GM20431 (cell line): ENCODE results near the gene ALDH3B2.
"Not testable (repeated sequence)": the region's sequence is repeated elsewhere in the genome, so short reads cannot be mapped to it uniquely, and the experiment has no call there.

Source experiments
- in situ Hi-C: fragments of 300-500 bp; cut with MseI, MboI; formaldehyde crosslinking; loops from one replicate; pipeline ENCODE4 v1.15.0; 2020; ENCODE audit warnings: low sequenced_read_pairs; ENCODE audit not compliant: unreplicated experiment

ALDH3B2 gene

GRCh38 chr11:67674442-67674871 lies at the start of gene ALDH3B2:
Gene ALDH3B2, minus strand, starts transcription at chr11:67674623. Its CDS starts 7,688 bp downstream, at chr11:67666935.
- in situ Hi-C loops: no loop called here

- in situ Hi-C loops: not testable (repeated sequence)
Observed at GRCh38 chr11:67723036-67723435, 48.6 kb upstream of the ALDH3B2 start.

GRCh38 chr11:67716226-67716625 lies 41.8 kb upstream of the ALDH3B2 start:
- in situ Hi-C loops: not testable (repeated sequence)

GRCh38 chr11:67715801-67716200 lies 41.4 kb upstream of the ALDH3B2 start:
- in situ Hi-C loops: not testable (repeated sequence)

- in situ Hi-C loops: not testable (repeated sequence)
Observed at GRCh38 chr11:67713892-67714509, 39.6 kb upstream of the ALDH3B2 start.

GRCh38 chr11:67711676-67712075 lies 37.3 kb upstream of the ALDH3B2 start:
- in situ Hi-C loops: not testable (repeated sequence)

- in situ Hi-C loops: not testable (repeated sequence)
Observed at GRCh38 chr11:67711212-67711611, 36.8 kb upstream of the ALDH3B2 start.

GRCh38 chr11:67709806-67710205 lies 35.4 kb upstream of the ALDH3B2 start:
- in situ Hi-C loops: not testable (repeated sequence)

- in situ Hi-C loops: no loop called here
Observed at GRCh38 chr11:67705264-67705663, 30.8 kb upstream of the ALDH3B2 start.

GRCh38 chr11:67704524-67704923 lies 30.1 kb upstream of the ALDH3B2 start:
- in situ Hi-C loops: no loop called here

- in situ Hi-C loops: not testable (repeated sequence)
Observed at GRCh38 chr11:67703709-67704108, 29.3 kb upstream of the ALDH3B2 start.

- in situ Hi-C loops: no loop called here
Observed at GRCh38 chr11:67700548-67701262, 26.3 kb upstream of the ALDH3B2 start.

- in situ Hi-C loops: no loop called here
Observed at GRCh38 chr11:67700141-67700540, 25.7 kb upstream of the ALDH3B2 start.

- in situ Hi-C loops: no loop called here
Observed at GRCh38 chr11:67699521-67699920, 25.1 kb upstream of the ALDH3B2 start.

GRCh38 chr11:67698247-67698646 lies 23.8 kb upstream of the ALDH3B2 start:
- in situ Hi-C loops: no loop called here

GRCh38 chr11:67697846-67698245 lies 23.4 kb upstream of the ALDH3B2 start:
- in situ Hi-C loops: no loop called here

- in situ Hi-C loops: no loop called here
Observed at GRCh38 chr11:67696998-67697397, 22.6 kb upstream of the ALDH3B2 start.

- in situ Hi-C loops: no loop called here
Observed at GRCh38 chr11:67695606-67696005, 21.2 kb upstream of the ALDH3B2 start.

- in situ Hi-C loops: no loop called here
Observed at GRCh38 chr11:67694875-67695555, 20.6 kb upstream of the ALDH3B2 start.

- in situ Hi-C loops: no loop called here
Observed at GRCh38 chr11:67691149-67691548, 16.7 kb upstream of the ALDH3B2 start.

GRCh38 chr11:67689178-67689577 lies 14.8 kb upstream of the ALDH3B2 start:
- in situ Hi-C loops: no loop called here
